NCI-H510A treated with DMSO at 0.1 percent for 48 hours (cell line): ENCODE data around the gene CLMN.
"Not testable (repeated sequence)": the region's sequence is repeated elsewhere in the genome, so short reads cannot be mapped to it uniquely, and the experiment has no call there.

Source experiments
- DNase-seq: peaks from one replicate; lab custom pipeline; 2025; lab: John Stamatoyannopoulos, UW

CLMN gene

GRCh38 chr14:95285566-95285965 lies 34.1 kb downstream of the CLMN start:
- DNase-seq: no peak

GRCh38 chr14:95283802-95284201 lies 35.9 kb downstream of the CLMN start:
- not testable (repeated sequence) for DNase-seq

- not testable (repeated sequence) for DNase-seq
Measured at GRCh38 chr14:95282986-95283380, 36.7 kb downstream of the CLMN start.

DNA sequence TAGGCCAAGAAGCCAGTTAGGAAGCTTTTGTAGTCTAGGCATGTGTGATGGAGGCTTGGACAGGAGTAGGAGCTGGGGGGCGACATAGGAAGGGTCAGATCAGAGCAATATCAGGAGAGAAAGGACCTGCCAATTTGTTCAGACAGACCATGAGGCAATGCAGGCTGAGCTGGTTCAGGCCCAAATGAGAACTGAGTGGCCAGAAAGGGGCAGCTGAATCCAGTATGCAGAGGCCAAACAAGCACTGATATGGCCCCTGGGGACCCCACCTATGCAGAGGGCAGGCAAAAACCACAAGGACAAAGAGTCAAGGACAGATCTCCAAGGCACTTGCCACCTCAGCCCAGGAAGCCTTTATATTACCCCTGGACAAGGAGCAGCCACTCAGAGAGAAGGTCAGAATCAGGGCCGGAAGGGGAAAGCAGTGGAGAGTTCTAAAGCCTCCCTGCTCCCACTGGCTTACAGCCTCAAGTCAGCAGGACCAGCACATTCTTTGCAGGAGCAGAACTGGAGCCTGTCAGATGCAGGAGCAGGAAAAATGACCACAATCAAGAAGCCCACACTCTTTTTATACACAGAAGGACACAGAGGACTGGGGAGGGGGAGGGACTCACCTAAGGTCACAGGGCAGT lies 37.2 kb downstream of the CLMN start:
- no peak for DNase-seq

- DNase-seq: no peak
Measured at GRCh38 chr14:95281560-95282176, 38.0 kb downstream of the CLMN start.

DNA sequence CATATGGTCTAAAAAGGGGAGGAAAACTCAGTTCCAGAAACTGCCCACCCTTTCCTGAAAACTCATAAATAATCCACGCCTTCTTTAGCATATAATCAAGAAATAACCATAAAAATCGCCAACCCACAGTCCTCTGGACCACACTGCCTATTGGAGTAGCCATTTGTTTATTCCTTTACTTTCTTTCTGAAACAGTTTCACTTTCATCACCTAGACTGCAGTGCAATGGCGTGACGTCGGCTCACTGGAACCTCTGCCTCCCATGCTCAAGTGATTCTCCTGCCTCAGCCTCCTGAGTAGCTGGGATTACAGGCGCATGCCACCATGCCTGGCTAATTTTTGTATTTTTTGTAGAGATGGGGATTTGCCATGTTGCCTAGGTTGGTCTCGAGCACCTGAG lies 44.2 kb downstream of the CLMN start:
- no peak for DNase-seq

DNA sequence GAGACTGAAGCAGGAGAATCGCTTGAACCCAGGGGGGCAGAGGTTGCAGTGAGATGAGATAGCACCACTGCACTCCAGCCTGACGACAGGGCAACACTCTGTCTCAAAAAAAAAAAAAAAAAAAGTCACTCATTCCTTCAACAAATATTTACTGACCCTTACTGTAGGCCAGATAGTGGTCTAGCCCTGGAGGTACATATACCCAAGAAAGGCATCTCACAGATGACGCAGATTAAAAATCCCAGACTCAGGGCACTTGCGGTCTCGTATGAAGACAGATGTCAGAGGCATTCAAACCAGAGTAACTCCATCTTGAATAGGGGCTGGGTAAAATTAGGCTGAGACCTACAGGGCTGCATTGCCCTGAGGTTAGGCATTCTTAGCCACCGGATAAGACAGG lies 44.8 kb downstream of the CLMN start:
- DNase-seq: no peak

GRCh38 chr14:95274279-95274678 lies 45.4 kb downstream of the CLMN start:
- peak; percentile 64 for DNase-seq

- DNase-seq: peak; percentile 68
Measured at GRCh38 chr14:95273001-95273978, 46.4 kb downstream of the CLMN start.

DNA sequence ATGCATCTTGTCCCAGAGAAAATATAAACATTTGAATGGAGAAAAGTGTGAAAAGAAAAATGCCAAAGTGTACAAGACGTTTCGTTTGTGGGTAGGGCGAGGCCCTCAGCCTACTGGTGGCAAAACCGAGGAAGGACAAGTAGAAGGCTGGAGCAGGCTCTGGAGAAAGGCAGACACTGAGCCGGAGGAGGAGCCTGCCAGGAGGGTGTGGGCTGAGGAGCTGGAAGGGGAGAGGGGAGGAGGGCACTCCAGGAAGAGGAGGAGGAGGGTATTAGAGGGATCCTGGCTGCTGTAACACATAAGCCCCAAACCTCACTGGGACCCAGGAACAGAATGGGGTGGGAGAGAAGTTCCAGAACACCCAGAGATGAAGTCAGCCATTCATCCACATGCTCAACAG lies 47.7 kb downstream of the CLMN start:
- DNase-seq: no peak

GRCh38 chr14:95270203-95270602 lies 49.5 kb downstream of the CLMN start:
- DNase-seq: no peak

- DNase-seq: no peak
Measured at GRCh38 chr14:95269493-95269892, 50.2 kb downstream of the CLMN start.

DNA sequence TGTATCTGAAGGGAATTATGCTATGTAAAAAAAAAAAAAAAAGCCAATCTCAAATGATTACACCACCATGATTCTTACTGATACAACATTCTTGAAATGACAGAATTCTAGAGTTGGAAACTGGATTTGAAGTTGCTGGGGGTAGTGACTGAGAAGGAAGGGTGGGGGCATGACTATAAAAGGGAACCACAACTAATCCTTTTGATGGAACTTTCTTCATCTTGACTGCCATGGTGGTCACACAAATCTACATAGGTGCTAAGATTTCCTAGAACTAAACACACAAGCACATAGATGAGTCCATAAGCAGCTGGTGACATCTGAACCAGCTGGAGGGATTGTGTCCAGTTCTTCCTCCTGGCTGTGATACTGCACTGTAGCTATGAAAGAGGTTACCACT lies 51.4 kb downstream of the CLMN start:
- DNase-seq: no peak

GRCh38 chr14:95267306-95267705 lies 52.4 kb downstream of the CLMN start:
- no peak for DNase-seq

DNA sequence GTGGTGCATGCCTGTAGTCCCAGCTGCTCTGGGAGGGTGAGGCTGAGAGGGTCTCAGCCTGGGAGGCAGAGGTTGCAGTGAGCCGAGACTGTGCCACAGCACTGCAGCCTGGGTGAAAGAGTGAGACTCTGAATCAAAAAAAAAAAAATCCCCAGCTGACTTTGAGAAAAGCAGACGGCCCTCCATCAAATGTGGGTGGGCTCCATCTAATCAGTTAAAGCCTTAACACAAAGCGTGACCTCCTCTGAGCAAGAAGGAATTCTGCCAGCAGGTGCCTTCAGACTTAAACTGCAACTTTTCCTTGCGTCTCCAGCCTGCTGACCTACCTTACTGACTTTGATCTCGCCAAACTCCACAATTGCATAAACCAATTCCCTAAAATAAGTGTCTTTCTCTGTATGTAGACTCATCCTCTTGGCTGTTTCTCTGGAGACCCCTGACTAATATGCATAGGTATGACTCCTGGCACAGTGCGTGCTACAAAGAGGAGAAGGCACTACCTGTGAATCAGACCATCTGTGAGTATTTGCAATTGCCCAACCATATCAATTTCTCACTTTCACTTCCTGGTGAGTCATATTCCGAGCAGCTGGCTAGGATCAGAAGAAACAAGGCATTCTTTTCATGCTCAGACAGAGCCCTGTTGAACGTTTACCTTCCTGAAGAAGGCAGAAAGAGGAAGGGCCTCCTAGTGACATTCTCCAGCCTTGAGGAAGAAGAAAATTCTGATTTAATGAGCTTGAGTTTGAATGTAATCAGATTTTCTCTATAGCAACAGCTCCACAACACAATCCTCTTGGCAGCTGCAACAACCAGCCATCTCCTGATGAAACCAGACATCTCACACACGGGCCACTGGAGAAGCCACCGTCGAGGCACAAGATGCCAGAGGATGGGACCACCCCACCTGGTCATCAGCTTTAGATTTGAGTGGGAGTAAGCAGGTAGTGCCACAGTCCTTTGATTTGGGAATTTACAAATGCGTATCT lies 54.3 kb downstream of the CLMN start:
- peak; percentile 85 for DNase-seq

GRCh38 chr14:95264271-95264973 lies 55.3 kb downstream of the CLMN start:
- no peak for DNase-seq

DNA sequence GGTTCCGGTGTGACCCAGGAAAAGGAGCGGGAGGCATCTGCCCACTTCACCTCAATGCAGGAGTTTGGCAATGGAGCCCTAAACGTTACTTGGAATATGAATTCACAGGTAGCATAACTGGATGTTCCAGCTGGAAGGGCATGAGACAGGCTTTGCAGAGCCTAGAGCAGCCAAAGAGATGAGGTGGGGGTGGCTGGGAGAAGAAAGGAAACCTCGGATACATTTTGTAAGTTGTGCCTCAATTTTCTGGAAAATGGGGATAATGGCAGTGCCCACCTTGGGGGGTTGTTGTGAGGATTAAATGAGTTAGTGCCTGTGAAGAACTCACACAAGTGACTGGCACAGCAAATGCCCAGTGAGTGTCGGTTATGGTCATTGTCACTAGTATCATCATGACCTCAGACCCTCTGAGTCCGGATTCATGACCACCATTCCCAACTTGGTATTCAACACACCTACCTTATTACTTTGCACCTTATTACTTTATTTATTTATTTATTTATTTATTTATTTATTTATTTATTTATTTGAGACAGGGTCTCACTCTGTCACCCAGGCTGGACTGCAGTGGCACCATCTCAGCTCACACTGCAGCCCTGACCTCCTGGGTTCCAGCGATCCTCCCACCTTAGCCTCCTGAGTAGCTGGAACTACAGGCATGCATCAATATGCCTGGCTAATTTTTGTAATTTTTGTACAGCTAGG lies 56.0 kb downstream of the CLMN start:
- DNase-seq: no peak

DNA sequence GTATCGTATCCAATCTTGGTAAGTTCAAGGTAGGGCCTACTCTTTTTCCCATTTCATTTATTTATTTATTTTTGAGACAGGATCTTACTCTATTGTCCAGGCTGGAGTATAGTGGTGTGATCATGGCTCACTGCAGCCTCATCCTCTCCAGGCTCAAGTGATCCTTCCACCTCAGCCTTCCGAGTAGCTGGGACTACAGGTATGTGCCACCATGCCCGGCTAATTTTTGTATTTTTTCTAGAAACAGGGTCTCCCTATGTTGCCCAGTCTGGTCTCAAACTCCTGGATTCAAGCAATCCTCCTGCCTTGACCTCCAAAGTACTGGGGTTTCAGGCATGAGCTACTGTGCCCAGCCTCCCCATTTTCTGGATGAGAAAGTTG lies 57.2 kb downstream of the CLMN start:
- no peak for DNase-seq

DNA sequence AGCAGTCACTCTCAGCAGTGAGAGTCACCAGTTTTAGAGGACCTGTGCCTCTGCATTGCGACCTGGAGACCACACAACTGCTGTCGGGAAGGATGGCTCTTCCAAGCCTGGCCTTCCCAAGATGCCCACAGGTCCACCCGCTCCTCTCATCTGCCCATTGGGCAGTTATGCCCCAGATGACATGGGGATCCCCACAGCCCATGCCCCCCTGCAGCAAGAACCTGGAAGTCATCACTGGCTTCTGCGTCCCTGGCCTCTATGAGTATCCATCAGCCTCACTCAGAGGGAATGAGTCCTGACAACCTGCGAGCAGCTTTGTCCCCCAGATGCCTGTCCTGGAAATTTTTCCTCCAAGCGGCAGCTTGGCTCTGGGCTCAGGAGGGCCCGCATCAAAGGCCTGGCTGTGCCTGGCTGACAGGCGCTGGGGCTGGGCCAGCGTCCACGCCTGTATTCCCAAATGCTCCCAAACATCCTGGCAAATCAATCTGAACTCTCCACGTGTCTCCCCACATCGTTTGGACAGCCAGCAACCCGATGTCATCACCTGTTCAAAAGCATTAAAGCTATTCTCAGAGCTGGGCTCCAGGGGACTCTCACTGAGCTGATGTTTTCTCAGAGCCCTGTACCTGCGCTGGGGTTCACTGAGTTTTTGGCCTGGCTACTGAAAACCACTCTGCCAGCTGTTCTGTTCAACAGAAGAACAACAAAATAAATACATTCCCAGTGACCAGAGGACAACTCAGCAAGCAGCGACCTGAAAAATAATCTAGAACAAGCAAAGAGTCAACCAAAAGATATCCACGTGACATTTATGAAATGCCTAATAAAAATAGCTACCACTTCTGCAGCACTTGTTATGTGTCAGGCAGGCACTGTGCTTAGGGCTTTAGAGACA lies 57.8 kb downstream of the CLMN start:
- no peak for DNase-seq
